ENCODE measurements around the gene PDE6B.

DNA sequence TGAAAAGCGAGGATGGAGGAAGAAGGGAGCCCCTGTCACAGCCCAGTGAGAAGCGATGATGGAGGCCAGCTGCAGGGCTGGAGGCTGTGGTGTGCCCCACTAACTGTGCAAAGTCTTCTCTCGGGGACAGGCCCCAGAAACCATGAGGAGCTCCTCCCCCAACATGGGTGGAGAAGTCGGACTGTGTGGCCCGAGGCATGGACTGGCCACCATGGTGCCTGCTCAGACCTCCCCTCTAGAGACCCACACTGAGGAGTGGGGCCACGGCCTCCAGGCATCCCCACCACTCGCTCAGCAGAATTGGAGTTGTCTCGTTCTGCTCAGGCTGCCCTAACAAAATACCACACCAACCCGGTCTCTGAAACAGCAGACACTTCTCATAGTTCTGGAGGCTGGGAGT lies 12.2 kb upstream of the PDE6B start:
- TF ChIP-seq, protein P1, sequence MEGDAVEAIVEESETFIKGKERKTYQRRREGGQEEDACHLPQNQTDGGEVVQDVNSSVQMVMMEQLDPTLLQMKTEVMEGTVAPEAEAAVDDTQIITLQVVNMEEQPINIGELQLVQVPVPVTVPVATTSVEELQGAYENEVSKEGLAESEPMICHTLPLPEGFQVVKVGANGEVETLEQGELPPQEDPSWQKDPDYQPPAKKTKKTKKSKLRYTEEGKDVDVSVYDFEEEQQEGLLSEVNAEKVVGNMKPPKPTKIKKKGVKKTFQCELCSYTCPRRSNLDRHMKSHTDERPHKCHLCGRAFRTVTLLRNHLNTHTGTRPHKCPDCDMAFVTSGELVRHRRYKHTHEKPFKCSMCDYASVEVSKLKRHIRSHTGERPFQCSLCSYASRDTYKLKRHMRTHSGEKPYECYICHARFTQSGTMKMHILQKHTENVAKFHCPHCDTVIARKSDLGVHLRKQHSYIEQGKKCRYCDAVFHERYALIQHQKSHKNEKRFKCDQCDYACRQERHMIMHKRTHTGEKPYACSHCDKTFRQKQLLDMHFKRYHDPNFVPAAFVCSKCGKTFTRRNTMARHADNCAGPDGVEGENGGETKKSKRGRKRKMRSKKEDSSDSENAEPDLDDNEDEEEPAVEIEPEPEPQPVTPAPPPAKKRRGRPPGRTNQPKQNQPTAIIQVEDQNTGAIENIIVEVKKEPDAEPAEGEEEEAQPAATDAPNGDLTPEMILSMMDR (conservative IDR thresholded peaks at IDR 0.05; ENCODE audit: low read length): no peak
- TF ChIP-seq EZH2phosphoT487 (IDR thresholded peaks at IDR 0.05; ENCODE audit: borderline replicate concordance, low read depth, low read length): no peak
